NCI-H526 treated with DMSO at 0.1 percent for 48 hours (cell line): ENCODE data around the gene NXF1.
"Not testable (repeated sequence)": the region's sequence is repeated elsewhere in the genome, so short reads cannot be mapped to it uniquely, and the experiment has no call there.

Experiments used
- DNase-seq: peaks from one replicate; lab custom pipeline; 2025; lab: John Stamatoyannopoulos, UW

The NXF1 gene

GRCh38 chr11:62832336-62833234, 27.3 kb upstream of the NXF1 start, which contains the start of gene TEX54:
Gene TEX54, minus strand, starts transcription at chr11:62832841.
- no peak for DNase-seq

- DNase-seq: peak; percentile 97
These were observed 26.5 kb upstream of the NXF1 start, which contains the start of gene STX5 for GRCh38 chr11:62831520-62832335. Gene STX5, minus strand, starts transcription at chr11:62832051. Its CDS starts 808 bp downstream, at chr11:62831243.

DNA sequence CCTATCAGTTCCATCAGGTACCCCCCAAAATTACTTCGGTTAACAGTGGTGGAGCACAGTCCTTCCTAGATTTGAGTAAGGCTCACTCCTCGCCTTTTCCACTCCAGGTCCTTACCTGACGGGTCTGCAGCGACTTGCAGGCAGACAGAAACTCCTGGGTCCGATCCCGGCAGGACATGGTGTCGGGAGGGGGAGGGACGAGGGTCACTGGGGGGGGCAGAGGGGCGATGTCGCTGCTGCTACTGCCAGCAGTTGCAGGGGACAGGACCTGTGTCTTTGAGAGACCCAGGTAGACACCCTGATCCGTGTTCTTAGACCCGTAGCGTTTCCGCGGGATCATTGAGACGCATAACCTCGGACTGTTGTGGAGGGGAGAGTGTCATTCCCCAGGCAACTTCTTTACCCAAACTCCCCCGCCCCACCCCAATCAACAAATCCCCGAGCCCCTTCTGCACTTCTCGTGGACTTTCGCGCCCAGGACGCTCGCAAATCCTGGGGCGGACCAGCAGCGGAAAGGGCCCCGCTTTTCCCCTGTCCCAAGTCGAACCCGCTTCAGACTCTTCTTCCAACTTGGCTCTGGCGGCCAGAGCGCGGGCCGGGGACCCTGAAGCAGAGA, 25.8 kb upstream of the NXF1 start:
- DNase-seq: no peak

DNA sequence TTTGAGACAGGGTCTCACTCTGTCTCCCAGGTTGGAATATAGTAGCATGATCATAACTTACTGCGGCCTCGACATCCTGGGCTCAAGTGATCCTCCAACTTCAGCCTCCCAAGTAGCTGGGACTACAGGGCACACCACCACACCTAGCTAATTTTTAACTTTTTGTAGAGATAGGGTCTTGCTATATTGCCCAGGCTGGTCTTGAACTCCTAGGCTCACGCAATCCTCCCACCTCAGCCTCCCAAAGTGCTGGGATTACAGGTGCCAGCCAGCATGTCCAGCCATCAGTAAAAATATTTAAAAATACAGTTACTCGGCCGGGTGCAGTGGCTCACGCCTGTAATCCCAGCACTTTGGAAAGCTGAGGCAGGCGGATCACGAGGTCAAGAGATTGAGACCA, 22.9 kb upstream of the NXF1 start:
- not testable (repeated sequence) for DNase-seq

DNA sequence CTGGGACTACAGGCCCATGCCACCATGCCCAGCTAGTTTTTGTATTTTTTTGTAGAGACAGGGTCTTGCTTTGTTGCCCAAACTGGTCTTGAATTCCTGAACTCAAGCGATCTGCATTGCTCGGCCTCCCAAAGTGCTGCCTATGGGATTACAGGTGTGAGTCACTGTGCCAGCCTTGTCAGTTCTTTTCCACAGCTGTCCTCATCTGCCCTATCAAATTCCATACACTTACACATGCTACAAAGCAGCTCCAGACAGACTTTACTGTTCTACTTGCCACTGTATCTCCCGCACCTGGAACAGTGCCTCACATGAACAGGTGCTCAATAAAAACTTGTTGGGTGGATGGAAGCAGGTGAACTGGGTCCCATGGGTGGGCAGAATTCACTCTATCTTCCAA, 18.4 kb upstream of the NXF1 start:
- DNase-seq: no peak

DNA sequence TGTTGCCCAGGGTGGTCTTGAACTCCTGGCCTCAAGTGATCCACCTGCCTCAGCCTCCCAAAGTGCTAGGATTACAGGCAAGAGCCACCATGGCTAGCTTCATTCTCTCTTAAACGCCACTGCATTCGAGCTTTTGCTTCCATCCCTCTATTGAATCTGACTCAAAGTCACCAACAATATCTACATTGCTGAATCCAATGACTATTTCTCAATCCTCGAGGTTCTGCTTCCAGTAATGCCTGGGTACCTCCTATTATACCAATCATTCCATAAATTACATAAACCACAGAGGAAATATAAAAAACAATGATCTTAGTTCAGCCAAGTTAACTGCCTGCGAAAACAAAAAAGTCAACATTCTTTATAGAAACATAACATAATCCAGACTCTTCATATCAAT, 11.9 kb upstream of the NXF1 start:
- DNase-seq: no peak

DNA sequence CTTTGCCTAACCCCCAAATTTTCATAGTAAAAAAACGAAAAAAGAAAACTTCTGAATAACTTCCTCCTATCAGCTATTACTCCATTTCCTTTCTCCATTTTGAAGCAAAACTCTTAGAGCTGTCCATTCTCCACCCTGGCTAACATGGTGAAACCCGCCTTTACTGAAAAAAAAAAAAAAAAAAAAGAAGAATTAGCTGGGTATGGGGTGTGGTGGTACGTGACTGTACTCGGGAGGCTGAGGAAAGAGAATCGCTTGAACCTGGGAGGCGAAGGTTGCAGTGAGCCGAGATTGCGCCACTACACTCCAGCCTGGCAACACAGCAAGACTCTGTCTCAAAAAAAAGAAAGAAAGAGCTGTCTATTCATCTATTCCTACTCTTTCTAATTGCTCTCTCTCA, 11.3 kb upstream of the NXF1 start:
- DNase-seq: no peak

DNA sequence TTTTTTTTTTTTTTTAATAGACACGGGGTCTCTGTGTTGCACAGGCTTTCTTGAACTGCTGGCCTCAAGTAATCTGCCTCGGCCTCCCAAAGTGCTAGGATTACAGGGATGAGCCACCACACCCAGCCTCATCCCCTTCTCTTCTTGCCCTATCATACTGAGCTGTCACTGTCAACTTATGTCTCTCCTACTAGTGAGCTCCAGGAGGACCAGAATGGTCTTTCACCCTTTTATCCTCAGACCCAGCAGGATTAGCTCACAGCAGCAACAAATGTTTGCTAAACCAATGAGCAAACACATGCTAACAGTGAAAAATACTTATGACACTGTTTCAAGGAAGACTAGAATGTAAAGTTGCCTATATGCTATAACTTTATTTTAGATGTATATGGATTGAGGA, 6.4 kb upstream of the NXF1 start:
- DNase-seq: no peak

DNA sequence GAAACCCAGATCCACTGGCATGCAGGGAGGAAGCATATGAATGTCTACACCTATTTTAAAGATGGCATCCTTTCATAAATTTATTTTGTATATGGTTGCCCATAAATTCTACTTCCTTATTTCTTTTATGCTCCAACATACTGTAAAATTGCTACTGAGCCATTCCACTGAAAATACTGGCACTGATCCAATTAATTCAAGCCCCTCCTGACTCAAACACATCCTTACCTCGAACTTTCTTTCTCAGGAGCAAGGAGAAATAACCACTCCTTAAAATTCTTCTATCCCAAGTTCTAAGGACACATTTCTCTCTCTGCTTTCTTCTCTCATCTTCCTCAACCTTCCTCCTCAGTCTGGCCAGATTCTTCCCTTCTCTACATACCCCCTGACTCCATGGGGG, 5.5 kb upstream of the NXF1 start:
- no peak for DNase-seq

- no peak for DNase-seq
These were observed 1.4 kb upstream of the NXF1 start for GRCh38 chr11:62806611-62807121.

DNA sequence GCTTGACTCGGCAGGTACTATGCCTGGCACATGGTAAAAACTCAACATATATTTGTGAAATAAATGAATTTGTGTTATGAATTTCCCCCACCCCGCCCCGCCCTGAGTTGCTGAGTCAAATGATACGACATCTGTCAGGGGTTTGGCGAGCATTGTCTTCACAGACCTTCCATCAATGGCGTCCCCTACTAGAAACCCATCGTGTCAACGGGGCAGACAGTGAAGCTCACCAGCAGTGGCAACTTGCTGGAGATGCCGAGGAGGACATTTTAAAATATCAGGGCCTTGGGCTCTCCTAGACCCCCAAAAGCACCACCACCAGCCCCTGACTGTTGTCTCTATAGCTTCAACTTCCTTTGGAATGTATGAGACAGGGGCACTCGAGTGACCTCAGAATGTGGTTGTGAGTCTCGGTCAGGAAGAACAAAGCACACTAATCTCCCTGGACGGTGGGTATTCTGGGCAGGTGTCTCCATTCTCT, 761 bp upstream of the NXF1 start:
- no peak for DNase-seq

DNA sequence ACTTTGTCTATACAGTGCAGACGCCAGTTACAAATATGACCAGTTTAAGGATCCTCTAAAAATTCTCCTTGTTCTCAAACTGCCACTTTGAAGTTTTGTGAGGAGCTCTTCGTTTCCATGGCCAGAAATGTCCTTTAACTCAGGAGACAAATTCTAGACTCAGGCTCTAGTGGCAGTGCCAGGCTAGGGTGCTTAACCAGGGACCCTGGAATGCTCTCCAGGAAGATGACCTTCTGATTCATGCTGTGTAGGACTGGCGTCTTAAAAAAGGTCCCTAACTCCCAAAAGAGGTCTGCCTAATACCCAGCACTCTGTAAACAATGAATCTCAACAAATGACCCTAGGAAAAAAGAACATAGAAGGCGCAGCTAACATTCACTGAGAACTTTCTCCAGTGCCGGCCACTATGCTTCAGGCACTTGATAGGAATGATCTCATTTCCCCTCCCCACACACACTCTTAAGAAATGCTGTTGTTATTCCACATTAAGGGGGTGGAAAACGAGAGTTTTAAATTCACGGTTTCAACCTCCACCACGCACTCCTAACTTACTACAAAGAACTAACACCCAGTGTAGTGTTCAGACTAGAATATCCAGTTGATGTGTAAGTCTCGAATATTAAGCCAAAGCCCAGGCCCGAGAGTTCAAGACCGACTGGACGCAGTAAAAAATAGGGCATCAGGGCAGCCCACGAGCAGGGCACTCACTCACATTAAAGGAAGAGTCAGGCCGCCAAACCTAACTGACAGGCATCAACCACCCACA, 747 bp downstream of the NXF1 start:
- no peak for DNase-seq

DNA sequence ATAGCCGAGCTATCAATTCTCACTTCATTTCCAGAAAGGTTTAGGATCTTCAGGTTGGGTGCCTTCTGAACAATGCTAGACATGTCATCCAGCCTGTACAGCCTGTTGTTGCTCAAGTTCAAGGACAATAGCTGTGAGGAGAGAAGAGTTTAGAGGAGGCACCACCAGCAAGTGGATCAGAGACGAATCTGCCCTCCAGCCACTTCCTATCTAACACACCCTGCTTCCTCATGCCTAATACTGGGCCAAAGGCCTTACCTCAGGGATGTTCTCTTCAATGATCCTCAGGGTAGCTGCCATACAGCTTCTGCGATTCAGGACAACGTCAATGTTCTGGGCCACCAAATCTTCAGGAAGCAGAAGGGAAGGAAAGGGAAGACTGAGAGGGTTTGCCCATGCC, 4.2 kb downstream of the NXF1 start:
- DNase-seq: no peak

DNA sequence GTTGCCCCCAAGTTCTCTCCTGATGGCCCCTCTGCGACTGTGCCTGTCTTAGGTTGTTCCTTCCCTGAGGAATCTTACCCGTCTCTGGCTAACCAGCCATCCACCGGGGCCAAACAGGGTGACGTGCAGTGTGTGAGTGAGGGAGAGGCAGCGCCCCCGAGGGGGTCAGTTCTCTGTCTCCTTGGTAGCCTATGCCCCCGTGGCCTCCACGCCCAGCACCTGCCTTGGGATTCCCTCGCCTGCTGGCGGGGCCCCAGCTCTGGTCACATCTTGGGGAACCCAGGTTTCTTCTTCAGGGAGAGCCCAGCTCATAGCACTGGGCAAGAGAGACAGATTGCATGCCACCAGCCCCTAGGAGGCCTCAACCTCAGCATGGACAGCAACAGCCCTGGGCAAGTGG, 5.8 kb downstream of the NXF1 start:
- no peak for DNase-seq

DNA sequence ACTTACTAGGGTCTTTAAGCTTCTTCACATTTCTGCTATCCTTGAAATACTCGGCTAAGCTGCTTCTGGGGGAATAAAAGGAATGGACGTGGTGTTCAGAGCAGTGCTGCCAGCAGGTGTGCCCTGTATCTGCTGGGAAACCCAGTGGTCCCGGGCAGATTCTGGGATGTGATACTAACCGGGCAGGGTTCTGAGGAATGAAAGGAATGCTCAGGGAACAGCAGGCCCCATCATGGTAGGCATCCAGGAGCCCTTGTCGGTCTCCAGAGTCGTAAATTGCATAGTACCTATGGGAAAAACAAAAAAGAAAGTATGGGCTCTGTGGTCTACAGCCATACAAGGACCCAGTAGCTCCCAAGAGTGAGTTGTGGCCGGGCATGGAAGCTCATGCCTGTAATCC, 9.0 kb downstream of the NXF1 start:
- DNase-seq: no peak

DNA sequence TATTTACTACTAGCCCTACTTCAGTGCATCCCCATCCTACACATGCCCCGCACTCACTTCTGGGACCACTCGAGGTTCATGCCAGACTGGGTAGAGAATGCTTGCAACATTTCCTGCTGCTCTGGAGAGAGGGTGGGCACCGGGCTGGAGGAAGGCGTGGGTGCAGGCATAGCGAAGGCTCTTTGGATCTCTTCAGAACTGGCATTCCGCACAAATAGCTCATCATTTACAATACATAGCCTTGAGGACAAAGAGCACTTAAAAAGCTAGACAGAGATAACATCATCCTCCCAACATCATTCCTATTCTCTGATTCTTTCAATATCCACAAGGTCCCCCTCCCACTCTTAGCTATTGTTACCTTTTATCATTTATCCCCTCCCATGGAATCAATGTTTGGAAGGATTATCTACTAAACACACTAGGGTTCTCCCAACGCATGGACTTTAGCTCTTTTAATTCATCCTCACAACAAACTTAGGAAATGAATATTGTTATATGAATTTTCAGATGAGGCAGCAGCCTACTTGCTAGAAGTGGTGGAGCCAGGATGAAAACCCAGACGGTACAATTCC, 11.0 kb downstream of the NXF1 start:
- no peak for DNase-seq

DNA sequence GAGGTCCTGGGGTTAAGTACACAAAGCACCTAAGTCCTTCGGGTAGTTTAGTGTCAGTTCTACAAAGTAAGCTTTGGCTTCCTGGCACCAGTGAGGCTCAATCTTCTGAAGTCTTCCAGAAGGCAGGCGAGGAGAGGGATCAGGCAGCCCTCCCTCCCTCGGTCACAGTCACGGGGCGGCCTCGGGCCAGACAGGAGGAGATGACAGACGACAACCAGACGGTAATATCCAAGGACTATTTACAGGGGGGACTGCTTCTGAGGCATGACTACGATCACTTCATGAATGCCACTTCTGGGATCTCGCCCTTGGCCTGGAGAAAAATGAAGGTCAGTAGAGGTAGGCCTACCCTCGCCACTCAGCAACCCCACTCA, 13.1 kb downstream of the NXF1 start:
- no peak for DNase-seq

- peak; percentile 41 for DNase-seq
These were observed 13.6 kb downstream of the NXF1 start, which contains the start of gene TMEM223 for GRCh38 chr11:62791501-62792201. Gene TMEM223, minus strand, starts transcription at chr11:62792006. Its CDS starts 12 bp downstream, at chr11:62791994.

- DNase-seq: no peak
These were observed 15.7 kb downstream of the NXF1 start for GRCh38 chr11:62789576-62789975.

DNA sequence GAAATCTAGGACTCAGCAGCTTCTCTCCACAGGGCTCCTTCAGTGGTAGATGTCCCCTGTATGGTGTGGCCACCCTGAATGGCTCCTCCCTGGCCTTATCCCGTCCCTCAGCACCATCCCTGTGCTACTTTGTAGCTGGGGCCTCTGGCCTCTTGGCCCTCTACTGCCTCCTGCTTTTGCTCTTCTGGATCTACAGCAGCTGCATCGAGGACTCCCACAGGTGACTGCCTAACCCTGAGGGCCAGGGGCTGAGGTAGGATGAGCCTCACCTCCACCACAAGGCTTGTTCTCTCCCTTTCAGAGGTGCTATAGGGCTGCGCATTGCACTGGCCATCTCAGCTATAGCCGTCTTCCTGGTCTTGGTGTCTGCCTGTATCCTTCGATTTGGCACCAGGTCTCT, 16.2 kb downstream of the NXF1 start:
- no peak for DNase-seq
